H9 (cell line): ENCODE measurements around the gene C1orf52. TPM values are rescaled to one million over a fixed set of nuclear protein-coding genes. Genes with fewer than 3 reads are reported as not detected.

ENCODE experiments used
- DNase-seq: peaks from one replicate; pipeline ENCODE4 v3.0.0-alpha.2; 2017
- H2AFZ ChIP-seq: one replicate; pipeline ENCODE4 v1.6.1; 2013; ENCODE audit warnings: mild to moderate bottlenecking, low read length, control low read depth, moderate library complexity
- H2AK5ac ChIP-seq: 2 replicates; pipeline ENCODE4 v1.6.1; 2013; ENCODE audit warnings: low read length, control low read depth, mixed read lengths; ENCODE audit not compliant: insufficient read length
- H2BK120ac ChIP-seq: one replicate; pipeline ENCODE4 v1.6.1; 2013; ENCODE audit warnings: low read depth, mild to moderate bottlenecking, low read length, control low read depth, inconsistent platforms; ENCODE audit not compliant: poor library complexity, severe bottlenecking
- H2BK12ac ChIP-seq: 2 replicates; pipeline ENCODE4 v1.6.1; 2013; ENCODE audit warnings: low read length, control low read depth, mixed read lengths, low read depth; ENCODE audit not compliant: insufficient read length
- H2BK15ac ChIP-seq: 2 replicates; pipeline ENCODE4 v1.6.1; 2013; ENCODE audit warnings: low read depth, low read length, control low read depth
- H2BK20ac ChIP-seq: one replicate; pipeline ENCODE4 v1.6.1; 2013; ENCODE audit warnings: low read depth, mild to moderate bottlenecking, low read length, control low read depth, inconsistent platforms; ENCODE audit not compliant: poor library complexity, severe bottlenecking
- H2BK5ac ChIP-seq: 2 replicates; pipeline ENCODE4 v1.6.1; 2013; ENCODE audit warnings: low read length, control low read depth, mixed read lengths; ENCODE audit not compliant: insufficient read length
- H3K14ac ChIP-seq: 2 replicates; pipeline ENCODE4 v1.6.1; 2013; ENCODE audit warnings: low read length, control low read depth; ENCODE audit not compliant: insufficient read depth
- H3K18ac ChIP-seq: 2 replicates; pipeline ENCODE4 v1.6.1; 2013; ENCODE audit warnings: low read depth, mild to moderate bottlenecking, mixed read lengths, low read length, control low read depth; ENCODE audit not compliant: insufficient read length
- H3K23ac ChIP-seq: 2 replicates; pipeline ENCODE4 v1.6.1; 2013; ENCODE audit warnings: low read length, control low read depth, mixed read lengths, low read depth; ENCODE audit not compliant: insufficient read length
- H3K23me2 ChIP-seq: 2 replicates; pipeline ENCODE4 v1.6.1; 2013; ENCODE audit warnings: low read depth, mild to moderate bottlenecking, mixed read lengths, low read length, control low read depth; ENCODE audit not compliant: insufficient read length, poor library complexity, severe bottlenecking
- H3K27ac ChIP-seq: 2 replicates; pipeline ENCODE4 v1.5.1; 2013; ENCODE audit warnings: low read length, control low read depth, mixed read lengths, low read depth; ENCODE audit not compliant: insufficient read length
- H3K27me3 ChIP-seq: 2 replicates; pipeline ENCODE4 v1.6.1; 2013; ENCODE audit warnings: low read length, control low read depth, inconsistent platforms; ENCODE audit not compliant: insufficient read depth
- H3K4ac ChIP-seq: 2 replicates; pipeline ENCODE4 v1.6.1; 2013; ENCODE audit warnings: low read depth, mild to moderate bottlenecking, control low read depth, inconsistent platforms, low read length, moderate library complexity
- H3K4me1 ChIP-seq: 2 replicates; pipeline ENCODE4 v1.6.1; 2013; ENCODE audit warnings: low read length, control low read depth, inconsistent platforms; ENCODE audit not compliant: insufficient read depth
- H3K4me2 ChIP-seq: 2 replicates; pipeline ENCODE4 v1.6.1; 2013; ENCODE audit warnings: low read length, control low read depth, mixed read lengths; ENCODE audit not compliant: insufficient read length, insufficient read depth
- H3K56ac ChIP-seq: 2 replicates; pipeline ENCODE4 v1.6.1; 2013; ENCODE audit warnings: low read depth, mild to moderate bottlenecking, mixed read lengths, low read length, control low read depth; ENCODE audit not compliant: insufficient read length
- H3K79me1 ChIP-seq: 2 replicates; pipeline ENCODE4 v1.6.1; 2013; ENCODE audit warnings: low read depth, mild to moderate bottlenecking, moderate library complexity, low read length, control low read depth, inconsistent platforms; ENCODE audit not compliant: insufficient read depth, poor library complexity, severe bottlenecking
- H3K79me2 ChIP-seq: 2 replicates; pipeline ENCODE4 v1.6.1; 2013; ENCODE audit warnings: low read length, control low read depth, inconsistent platforms; ENCODE audit not compliant: insufficient read depth
- H3K9ac ChIP-seq: 2 replicates; pipeline ENCODE4 v1.6.1; 2013; ENCODE audit warnings: low read length, control low read depth, mixed read lengths; ENCODE audit not compliant: insufficient read length; ENCODE audit errors: extremely low read depth
- H3K9me3 ChIP-seq: one replicate; pipeline ENCODE4 v1.6.1; 2013; ENCODE audit warnings: low read depth, low read length, inconsistent platforms; ENCODE audit not compliant: control insufficient read depth
- H3T11ph ChIP-seq: one replicate; pipeline ENCODE4 v1.6.1; 2013; ENCODE audit warnings: mild to moderate bottlenecking, low read length, control low read depth, inconsistent platforms
- H4K20me1 ChIP-seq: one replicate; pipeline ENCODE4 v1.6.1; 2013; ENCODE audit not compliant: control insufficient read depth, insufficient read length, insufficient read depth
- H4K5ac ChIP-seq: 2 replicates; pipeline ENCODE4 v1.6.1; 2013; ENCODE audit warnings: low read depth, mild to moderate bottlenecking, mixed read lengths, low read length, control low read depth; ENCODE audit not compliant: insufficient read length
- H4K8ac ChIP-seq: replicated peaks from 2 replicates; pipeline ENCODE4 v1.6.1; 2013; ENCODE audit warnings: low read length, control low read depth, mixed read lengths, low read depth; ENCODE audit not compliant: insufficient read length
- H4K91ac ChIP-seq: 2 replicates; pipeline ENCODE4 v1.6.1; 2013; ENCODE audit warnings: low read depth, mild to moderate bottlenecking, moderate library complexity, mixed read lengths, low read length, control low read depth; ENCODE audit not compliant: insufficient read length
- H3K27ac Mint-ChIP-seq, 3 experiments: 2 replicates in 2 of 3; 3 replicates in 1 of 3; pipeline ENCODE4 v1.8.0; 2020 to 2021; ENCODE audit warnings: mixed read lengths in 3 of 3, mild to moderate bottlenecking in 1 of 3, moderate library complexity in 1 of 3
- H3K27me3 Mint-ChIP-seq: 2 replicates; pipeline ENCODE4 v1.8.0; 2021; ENCODE audit warnings: low read depth, mild to moderate bottlenecking, moderate library complexity, mixed read lengths
- H3K36me3 Mint-ChIP-seq, 3 experiments: 2 replicates in 2 of 3; 3 replicates in 1 of 3; pipeline ENCODE4 v1.8.0; 2020 to 2021; ENCODE audit warnings: low read depth in 3 of 3, mixed read lengths in 3 of 3; ENCODE audit not compliant: insufficient read depth in 1 of 3
- H3K4me1 Mint-ChIP-seq, 2 experiments: 2 replicates each; pipeline ENCODE4 v1.8.0; 2020; ENCODE audit warnings: mixed read lengths in 2 of 2
- H3K4me3 Mint-ChIP-seq, 2 experiments: 2 replicates in 1 of 2; 3 replicates in 1 of 2; pipeline ENCODE4 v1.8.0; 2020 to 2021; ENCODE audit warnings: mild to moderate bottlenecking in 2 of 2, mixed read lengths in 2 of 2, moderate library complexity in 1 of 2
- H3K9me3 Mint-ChIP-seq, 2 experiments: 2 replicates in 1 of 2; 3 replicates in 1 of 2; pipeline ENCODE4 v1.8.0; 2020; ENCODE audit warnings: mild to moderate bottlenecking in 2 of 2, mixed read lengths in 2 of 2, moderate library complexity in 1 of 2
- CTCF ChIP-seq: fragments of 200-600 bp; sonication (generic); conservative IDR thresholded peaks from 3 replicates; pipeline ENCODE4 v1.8.0; 2021; ENCODE audit warnings: antibody characterized with exemption, mild to moderate bottlenecking
- WGBS: extraction: QIAGEN DNeasy Blood & Tissue Kit; methylation state at CpG from one replicate; pipeline ENCODE4 v1.1.7; 2013; ENCODE audit warnings: missing lambda C conversion rate, low lambda C conversion rate, mixed read lengths; ENCODE audit not compliant: insufficient read length; ENCODE audit errors: extremely low coverage; 5-methylcytosine and 5-hydroxymethylcytosine counted together
- total RNA-seq: library from RNA; stranded (reverse); gene quantifications from 2 replicates; pipeline ENCODE4 v1.2.1, GENCODE V29; 2021

Gene C1orf52
- total RNA-seq, 1 experiment from 2014 or later, result 45.1 TPM

GRCh38 chr1:85280636-85281035, 21.2 kb upstream of the C1orf52 start:
- Histone ChIP-seq H3K79me1 (no peaks in the 10 kb centered on the region), H3K9ac (no peak overlapping the region), H3K4ac (no peak overlapping the region), H2BK5ac (no peak overlapping the region), H4K5ac (no peak overlapping the region), H2BK15ac (no peak overlapping the region), H4K91ac (no peak overlapping the region), H3K9me3 (no peaks in the 10 kb centered on the region), H4K20me1 (no peaks in the 10 kb centered on the region), H3K79me2 (no peaks in the 10 kb centered on the region; the same call in 1 of the 2 replicates), H4K8ac (no peak overlapping the region), H3K18ac (no peak overlapping the region), H3K27me3 (no peaks in the 10 kb centered on the region), H3T11ph (no peak overlapping the region), H3K4me1 (no peaks in the 10 kb centered on the region), H3K23ac (no peak overlapping the region), H2BK120ac (no peak overlapping the region), H3K14ac (no peak overlapping the region), H3K56ac (no peak overlapping the region), H2BK20ac (no peak overlapping the region), H3K23me2 (peaks cover 6% of the 10 kb centered on the region), H3K4me2 (no peak overlapping the region), H2AK5ac (no peak overlapping the region), H2AFZ (no peak overlapping the region), H3K27ac (no peak overlapping the region), H2BK12ac (no peak overlapping the region)
- H3K27ac Mint-ChIP-seq, result no peak overlapping the region
- TF ChIP-seq CTCF, result no peak
- no peaks in the 10 kb centered on the region for H3K36me3 Mint-ChIP-seq
- peaks cover 26 to 33% of the 10 kb centered on the region in 2 experiments for H3K4me1 Mint-ChIP-seq
- H3K27me3 Mint-ChIP-seq, result no peaks in the 10 kb centered on the region
- H3K4me3 Mint-ChIP-seq, result no peak overlapping the region
- no peak for DNase-seq
- WGBS, result no CpG with 5 or more reads among the region's 4 CpGs
- H3K9me3 Mint-ChIP-seq, result no peaks in the 10 kb centered on the region
